Upper lobe of right lung (tissue), 1 donor: ENCODE data around the gene CAMTA1. TPM values are rescaled to one million over a fixed set of nuclear protein-coding genes. Genes with fewer than 3 reads are reported as not detected.

ENCODE experiments used
- ATAC-seq: fragments of 200-7000 bp; cut with Tn5 transposase; one replicate; pipeline ENCODE4 v1.9.1; 2020; ENCODE audit warnings: mild to moderate bottlenecking, moderate library complexity
- DNase-seq: peaks from one replicate; pipeline ENCODE4 v3.0.0-alpha.2; 2020
- H3K27ac ChIP-seq: fragments of 200-600 bp; one replicate; pipeline ENCODE4 v1.8.0; 2022
- H3K27me3 ChIP-seq: fragments of 200-600 bp; one replicate; pipeline ENCODE4 v1.8.0; 2022; ENCODE audit warnings: mild to moderate bottlenecking
- H3K36me3 ChIP-seq: fragments of 200-600 bp; one replicate; pipeline ENCODE4 v1.8.0; 2022
- H3K4me1 ChIP-seq: fragments of 200-600 bp; one replicate; pipeline ENCODE4 v1.8.0; 2022
- H3K4me3 ChIP-seq: fragments of 200-600 bp; one replicate; pipeline ENCODE4 v1.8.0; 2022; ENCODE audit warnings: mild to moderate bottlenecking
- H3K9me3 ChIP-seq: fragments of 200-600 bp; one replicate; pipeline ENCODE4 v1.8.0; 2022
- CTCF ChIP-seq: fragments of 200-600 bp; IDR thresholded peaks from one replicate; pipeline ENCODE4 v1.8.0; 2022; ENCODE audit warnings: antibody characterized with exemption
- intact Hi-C: fragments of 100-400 bp; cut with DNase I; formaldehyde crosslinking; loops from one replicate; pipeline ENCODE4 v1.11.0; 2022
- total RNA-seq: library from RNA; stranded (reverse); fragmentation: NEBNext Ultra II Directional; extraction: Animal tissue kit (Norgen Biotek cat#: 25700); gene quantifications from one replicate; pipeline ENCODE4 v1.2.1, GENCODE V29; 2021
- donor health status: DM: no; HTN: yes; CAD: no; lungs with severe emphysema.

Gene CAMTA1
- total RNA-seq, 1 donor from 2014 or later = 63.4 TPM

DNA sequence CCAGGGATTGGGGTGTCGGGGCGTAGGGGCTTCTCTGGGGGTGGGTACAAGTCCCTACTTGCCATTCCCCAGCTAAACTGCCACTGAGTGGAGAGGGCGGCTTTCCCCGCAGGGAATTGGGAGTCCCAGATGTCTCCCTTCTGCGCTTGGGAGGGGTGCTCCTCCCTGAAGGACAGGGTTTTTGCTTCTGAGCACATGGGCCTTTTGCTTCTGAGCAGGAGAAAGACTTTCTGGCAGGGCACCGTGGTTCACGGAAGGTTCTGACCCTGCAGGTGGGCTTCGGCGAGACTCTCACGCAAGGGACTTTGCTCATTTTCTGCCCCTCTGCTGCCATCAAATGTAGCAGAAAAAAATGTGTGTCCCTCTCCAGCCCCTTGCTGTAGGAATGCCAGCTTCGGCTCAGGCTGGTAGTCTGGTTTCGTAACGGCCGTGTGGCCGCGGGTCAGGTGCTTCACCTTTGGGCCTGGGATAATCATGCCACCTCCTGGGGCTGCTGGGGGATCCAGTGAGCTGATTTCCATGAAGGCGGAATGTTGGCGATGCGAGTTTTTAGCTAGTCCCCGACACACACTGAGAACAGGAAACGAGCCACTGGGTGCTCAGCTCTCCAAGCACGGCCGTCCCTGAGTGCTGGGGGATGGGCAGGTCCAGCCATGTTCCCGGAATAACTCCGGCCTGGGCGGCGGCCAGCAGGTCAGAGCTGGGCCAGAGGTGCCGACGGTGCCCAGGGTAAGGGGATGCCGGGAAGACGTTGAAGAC lies 364.0 kb downstream of the CAMTA1 start:
- Histone ChIP-seq H3K9me3 (no peaks in the 10 kb centered on the region), H3K27ac (no peak overlapping the region), H3K4me1 (peaks cover 4% of the 10 kb centered on the region), H3K36me3 (no peaks in the 10 kb centered on the region), H3K27me3 (no peaks in the 10 kb centered on the region), H3K4me3 (no peak overlapping the region)
- peak; percentile 85 for ATAC-seq
- DNase-seq = peak; percentile 87
- no peak for TF ChIP-seq CTCF
- intact Hi-C loops = no loop called here

DNA sequence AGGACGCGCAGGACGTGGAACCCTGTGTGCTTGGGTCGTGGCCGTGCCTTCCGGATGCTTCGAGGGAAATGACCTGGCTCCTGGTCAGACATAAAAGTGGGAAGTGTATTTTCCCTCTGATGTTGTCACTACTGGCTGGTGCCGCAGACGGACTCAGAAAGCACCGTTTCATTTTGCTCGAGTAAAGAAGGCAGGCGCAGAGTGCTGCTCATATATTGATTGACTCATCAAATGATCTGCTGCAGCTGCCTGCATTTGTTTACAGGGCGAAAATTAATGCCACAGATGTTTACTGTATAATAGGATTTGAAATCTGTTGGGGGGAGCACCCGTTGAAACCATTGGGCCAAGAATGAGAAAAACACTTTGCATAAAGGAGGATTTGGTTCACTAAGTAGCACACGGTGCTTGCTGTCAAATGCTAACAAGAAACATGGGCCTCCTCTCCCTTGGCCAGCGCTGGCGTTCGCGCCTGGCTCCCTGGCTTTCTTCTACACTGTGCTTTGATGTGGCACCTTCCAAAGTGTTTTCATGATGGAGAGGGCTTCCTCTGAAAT lies 365.5 kb downstream of the CAMTA1 start:
- no peak overlapping the region for H3K4me3 ChIP-seq
- ATAC-seq (no peak), DNase-seq (no peak)
- H3K36me3 ChIP-seq = no peaks in the 10 kb centered on the region
- no peaks in the 10 kb centered on the region for H3K27me3 ChIP-seq
- H3K9me3 ChIP-seq = no peaks in the 10 kb centered on the region
- intact Hi-C loops = no loop called here
- no peak for TF ChIP-seq CTCF
- H3K4me1 ChIP-seq = peaks cover 4% of the 10 kb centered on the region
- no peak overlapping the region for H3K27ac ChIP-seq

DNA sequence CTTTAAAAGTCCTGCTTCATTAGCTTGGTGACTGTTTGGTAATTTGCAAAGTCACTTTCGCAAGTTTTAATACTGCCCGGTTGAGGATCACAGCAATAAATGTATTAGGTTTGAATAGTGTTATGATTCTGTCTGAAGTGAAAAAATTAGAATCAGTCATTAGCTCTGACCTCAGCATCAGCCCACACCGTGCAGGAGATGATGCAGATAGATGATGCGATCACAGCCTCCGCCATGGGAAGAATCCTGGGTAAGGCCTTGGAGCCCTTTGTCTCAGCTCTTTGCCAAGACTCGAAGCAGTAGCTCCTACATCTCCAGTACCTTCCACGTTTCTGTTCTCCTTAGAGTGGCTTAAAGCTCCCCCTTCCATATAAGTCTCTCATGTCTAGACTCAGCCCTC lies 366.7 kb downstream of the CAMTA1 start:
- no peaks in the 10 kb centered on the region for H3K27me3 ChIP-seq
- no peak overlapping the region for H3K4me3 ChIP-seq
- no peaks in the 10 kb centered on the region for H3K36me3 ChIP-seq
- H3K9me3 ChIP-seq = no peaks in the 10 kb centered on the region
- ATAC-seq (no peak), DNase-seq (no peak)
- H3K4me1 ChIP-seq = peaks cover 4% of the 10 kb centered on the region
- intact Hi-C loops = no loop called here
- TF ChIP-seq CTCF = no peak
- H3K27ac ChIP-seq = no peak overlapping the region

DNA sequence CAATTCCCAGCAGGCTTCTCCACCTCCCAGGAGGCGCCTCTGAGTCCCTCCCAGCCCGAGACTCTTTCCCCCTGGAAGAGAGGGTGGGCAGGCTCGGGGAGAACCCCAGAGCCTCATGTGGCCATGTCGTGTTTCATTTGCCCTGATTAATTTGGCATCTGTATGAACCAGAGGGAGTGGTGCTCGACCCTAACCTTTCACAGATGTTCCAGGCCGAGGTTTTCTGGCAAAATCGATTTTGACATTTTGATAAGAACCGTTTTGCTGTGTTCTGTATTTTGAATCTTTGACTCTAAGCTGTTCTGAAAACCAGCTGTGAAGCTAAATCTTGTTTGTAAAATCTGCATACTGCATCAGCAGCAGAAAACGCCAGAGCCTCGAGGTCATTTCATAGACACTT lies 367.4 kb downstream of the CAMTA1 start:
- DNase-seq = no peak
- Histone ChIP-seq H3K4me3 (no peak overlapping the region), H3K4me1 (peaks cover 4% of the 10 kb centered on the region), H3K36me3 (no peaks in the 10 kb centered on the region), H3K27me3 (no peaks in the 10 kb centered on the region), H3K9me3 (no peaks in the 10 kb centered on the region), H3K27ac (no peak overlapping the region)
- no peak for ATAC-seq
- intact Hi-C loops = no loop called here
- no peak for TF ChIP-seq CTCF

DNA sequence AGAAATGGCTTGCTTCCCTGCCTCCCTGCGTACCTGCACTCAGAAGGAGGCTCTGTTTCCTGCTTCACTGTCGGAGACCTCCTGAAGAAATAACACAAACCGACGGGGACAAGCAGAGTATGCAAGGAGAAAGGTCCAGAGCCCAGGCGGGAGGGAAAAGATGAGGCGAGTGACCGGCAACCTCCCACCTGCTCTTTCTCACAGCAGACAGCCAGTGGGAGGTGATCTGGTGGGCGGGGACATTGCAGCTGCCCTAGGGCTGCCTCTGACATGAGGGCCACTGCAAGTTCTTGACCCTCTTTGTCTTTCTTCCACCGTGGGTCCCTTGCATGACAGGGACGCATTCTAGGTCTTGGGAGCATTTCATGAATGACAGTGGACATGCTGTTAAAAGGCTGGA lies 368.2 kb downstream of the CAMTA1 start:
- intact Hi-C loops = no loop called here

More for the DNA sequence above, 368.2 kb downstream of the CAMTA1 start:
- DNase-seq (no peak), ATAC-seq (no peak)
- Histone ChIP-seq H3K27me3 (no peaks in the 10 kb centered on the region), H3K4me3 (no peak overlapping the region), H3K27ac (no peak overlapping the region), H3K36me3 (no peaks in the 10 kb centered on the region), H3K9me3 (no peaks in the 10 kb centered on the region), H3K4me1 (peaks cover 4% of the 10 kb centered on the region)
- TF ChIP-seq CTCF = no peak
